ENCODE data around the gene KIF1C. TPM values are rescaled to one million over a fixed set of nuclear protein-coding genes. Genes with fewer than 3 reads are reported as not detected.

Gene KIF1C
- total RNA-seq: 10 to 100 TPM; 35.2 to 36.6 TPM

GRCh38 chr17:4997302-4998026 lies at the start of gene KIF1C, which contains the start of gene INCA1:
Gene KIF1C, plus strand, starts transcription at chr17:4997950. Its CDS starts 2,297 bp downstream, at chr17:5000247.
Gene INCA1, minus strand, starts transcription at chr17:4997522. Its CDS starts 3,085 bp downstream, at chr17:4994437.

GRCh38 chr17:4948166-4948930 lies 49.4 kb upstream of the KIF1C start, which contains the start of gene PFN1:
Gene PFN1, minus strand, starts transcription at chr17:4948530. Its CDS starts 136 bp downstream, at chr17:4948394.

GRCh38 chr17:4950746-4951204 lies 47.0 kb upstream of the KIF1C start, which contains the start of gene ENO3:
Gene ENO3, plus strand, starts transcription at chr17:4951119. Its CDS starts 711 bp downstream, at chr17:4951830.

GRCh38 chr17:4967539-4968485 lies 29.9 kb upstream of the KIF1C start, which contains the start of gene SPAG7:
Gene SPAG7, minus strand, starts transcription at chr17:4967817. Its CDS starts 13 bp downstream, at chr17:4967804.

GRCh38 chr17:4986951-4987766 lies 10.6 kb upstream of the KIF1C start, which contains the start of gene CAMTA2:
Gene CAMTA2, minus strand, starts transcription at chr17:4987675. Its CDS starts 1,453 bp downstream, at chr17:4986222.

GRCh38 chr17:5035315-5035714 lies 37.6 kb downstream of the KIF1C start, which contains the start of gene SLC52A1:
Gene SLC52A1, minus strand, starts transcription at chr17:5035426. Its CDS starts 820 bp downstream, at chr17:5034606.

Small RNAs within 50 kb of the gene (microRNA-seq; reads per million reads assigned to microRNA genes)
- not detected for gene MIR6864 (ENCODE audit: borderline microRNAs expressed, borderline replicate concordance)
- not detected for gene MIR6865 (ENCODE audit: borderline microRNAs expressed, borderline replicate concordance)

Other genes with a start within 250 kb of the KIF1C start
- not detected for gene TM4SF5, start 226.1 kb upstream of the KIF1C start, total RNA-seq
- gene VMO1, start 211.6 kb upstream of the KIF1C start, total RNA-seq: not detected
- gene GLTPD2, start 209.0 kb upstream of the KIF1C start, total RNA-seq: not detected
- 10 to 100 TPM; 94.7 to 95.7 TPM for gene PSMB6, start 201.8 kb upstream of the KIF1C start, total RNA-seq
- 10 to 100 TPM; 17.9 to 21.9 TPM for gene PLD2, start 190.8 kb upstream of the KIF1C start, total RNA-seq
- gene MINK1, start 164.6 kb upstream of the KIF1C start, total RNA-seq: 100 to 1,000 TPM; 102 to 112 TPM
- gene C17orf107, start 98.4 kb upstream of the KIF1C start, total RNA-seq: under 1 TPM; 0.48 to 0.68 TPM
- under 1 TPM in 1 of 2 experiments, not detected in 1; 0.23 TPM for gene CHRNE, start 94.9 kb upstream of the KIF1C start, total RNA-seq
- gene GP1BA, start 65.7 kb upstream of the KIF1C start, total RNA-seq: not detected
- 10 to 100 TPM; 62.3 to 64.3 TPM for gene SLC25A11, start 57.9 kb upstream of the KIF1C start, total RNA-seq
- gene RNF167, start 57.7 kb upstream of the KIF1C start, total RNA-seq: 100 to 1,000 TPM; 191 TPM
- gene PFN1, start 49.4 kb upstream of the KIF1C start, total RNA-seq: 1,000 to 10,000 TPM; 2,036 to 2,067 TPM
- 10 to 100 TPM; 43.9 to 56.2 TPM for gene ENO3, start 46.8 kb upstream of the KIF1C start, total RNA-seq
- gene SPAG7, start 30.1 kb upstream of the KIF1C start, total RNA-seq: 10 to 100 TPM; 50.5 to 56.4 TPM
- gene CAMTA2, start 10.3 kb upstream of the KIF1C start, total RNA-seq: 10 to 100 TPM; 54.4 to 58.6 TPM
- under 1 TPM; 0.15 to 0.26 TPM for gene INCA1, start 428 bp upstream of the KIF1C start, total RNA-seq
- gene SLC52A1, start 37.5 kb downstream of the KIF1C start, total RNA-seq: under 1 TPM; 0.51 to 0.58 TPM
- 1 to 10 TPM; 7.0 to 7.5 TPM for gene ZFP3, start 80.5 kb downstream of the KIF1C start, total RNA-seq
- 10 to 100 TPM in 1 of 2 experiments, 1 to 10 TPM in 1; 9.2 to 11.0 TPM for gene ZNF232, start 113.9 kb downstream of the KIF1C start, total RNA-seq
- under 1 TPM; 0.08 to 0.10 TPM for gene USP6, start 118.1 kb downstream of the KIF1C start, total RNA-seq
- 10 to 100 TPM; 12.7 TPM for gene ZNF594, start 193.9 kb downstream of the KIF1C start, total RNA-seq
- not detected for gene SCIMP, start 236.9 kb downstream of the KIF1C start, total RNA-seq